ENCODE results near the gene MMEL1. TPM values are rescaled to one million over a fixed set of nuclear protein-coding genes. Genes with fewer than 3 reads are reported as not detected.

Gene MMEL1
- total RNA-seq, 2 donors from 2014 or later, result 0.54 to 0.87 TPM

DNA sequence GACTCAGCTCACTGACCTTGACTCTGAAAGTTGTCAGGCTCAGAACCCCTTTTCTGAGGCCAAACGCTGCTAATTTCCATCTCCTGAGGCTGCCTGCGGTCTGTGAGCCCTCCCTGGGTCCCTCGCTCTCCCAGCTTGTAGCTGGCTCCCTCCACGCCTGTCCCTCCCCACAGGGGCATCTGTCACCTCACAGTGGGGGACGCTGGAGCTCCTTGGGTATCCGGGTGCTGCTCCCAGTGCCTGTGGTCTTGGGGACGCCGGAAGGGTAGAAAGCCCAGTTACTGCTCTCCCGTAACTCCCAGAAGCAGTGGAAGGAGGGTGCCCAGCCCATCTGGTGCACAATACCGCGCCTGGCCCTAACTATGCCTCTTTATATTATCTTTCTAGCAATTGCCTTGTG, 13.0 kb upstream of the MMEL1 start:
- Mint-ChIP-seq H3K36me3 (ENCODE audit: low read depth) (no peaks in the 10 kb centered on the region), H3K27me3 (no peaks in the 10 kb centered on the region), H3K4me3 (no peak overlapping the region), H3K9me3 (peaks cover 12% of the 10 kb centered on the region), H3K4me1 (no peaks in the 10 kb centered on the region), H3K27ac (no peak overlapping the region)
- no peak for ATAC-seq (replicated peaks)

DNA sequence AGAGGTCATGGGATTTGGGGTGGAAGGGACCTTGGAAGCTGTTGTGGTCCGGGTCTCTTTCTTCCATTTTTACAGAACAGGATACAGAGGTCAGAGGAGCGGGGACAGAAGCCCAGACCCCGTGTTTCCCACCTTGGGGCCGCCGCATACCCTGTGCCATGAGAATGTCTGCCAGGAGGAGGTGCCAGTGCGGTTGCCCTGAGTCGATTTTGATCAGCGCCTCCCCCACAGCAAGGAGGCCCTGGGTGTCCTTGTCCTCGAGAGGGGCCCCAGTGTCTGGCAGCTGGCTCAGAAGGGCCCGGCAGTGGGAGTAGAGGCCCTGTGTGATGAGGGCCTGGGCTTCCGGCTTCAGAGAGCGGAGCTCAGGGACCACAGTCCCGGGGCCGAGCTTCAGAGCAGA, 12.3 kb upstream of the MMEL1 start:
- ATAC-seq (replicated peaks), result no peak
- Mint-ChIP-seq H3K9me3 (peaks cover 12% of the 10 kb centered on the region), H3K4me3 (no peak overlapping the region), H3K36me3 (ENCODE audit: low read depth) (no peaks in the 10 kb centered on the region), H3K27me3 (no peaks in the 10 kb centered on the region), H3K4me1 (no peaks in the 10 kb centered on the region), H3K27ac (no peak overlapping the region)

DNA sequence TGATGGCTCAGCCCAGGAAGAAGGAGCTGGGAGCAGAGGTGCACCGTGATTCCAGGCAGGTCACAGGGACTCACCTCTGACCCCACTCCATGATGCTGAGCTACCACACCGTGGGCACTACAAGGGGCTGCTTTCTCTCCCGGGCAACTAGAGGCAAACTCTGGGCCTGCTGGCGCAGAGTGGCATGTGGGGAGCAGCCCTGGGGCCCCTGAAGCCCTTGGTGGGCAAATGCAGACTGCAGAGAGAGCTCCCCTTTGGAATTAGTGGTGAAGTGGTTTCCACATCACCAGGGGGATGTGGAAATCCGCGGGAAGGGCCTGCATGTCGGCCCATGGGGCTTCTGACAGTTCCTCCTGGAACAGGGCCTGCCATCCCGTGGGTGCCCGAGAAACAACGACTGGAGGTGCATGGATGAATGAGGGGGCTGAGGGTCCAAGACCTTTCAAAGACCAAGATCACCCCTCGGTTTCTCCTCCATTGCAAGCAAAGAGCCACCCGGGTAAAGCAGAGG, 11.8 kb upstream of the MMEL1 start:
- no peaks in the 10 kb centered on the region for H3K36me3 Mint-ChIP-seq (ENCODE audit: low read depth)
- no peak for ATAC-seq (replicated peaks)

DNA sequence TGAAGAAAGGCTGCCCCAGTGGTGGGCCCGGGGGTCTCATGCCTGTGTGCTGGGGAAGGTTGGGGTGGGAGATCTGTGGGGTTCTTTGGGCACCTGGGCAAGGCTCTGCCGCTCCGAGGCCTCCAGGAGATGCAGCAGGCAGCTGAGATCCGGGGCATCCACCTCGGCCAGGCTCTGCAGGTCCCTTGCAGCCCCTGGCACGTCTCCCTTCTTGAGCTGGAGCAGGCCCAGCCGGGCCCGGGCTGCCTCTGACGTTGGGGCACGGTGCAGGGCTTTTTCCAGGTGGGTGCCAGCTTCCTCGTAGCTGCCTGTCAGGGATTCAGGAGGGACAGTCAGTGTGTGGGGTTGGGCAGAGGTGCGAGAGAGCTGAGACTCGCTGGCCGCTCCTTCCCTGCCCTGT, 11.4 kb upstream of the MMEL1 start:
- Mint-ChIP-seq H3K36me3 (ENCODE audit: low read depth) (no peaks in the 10 kb centered on the region), H3K27ac (no peak overlapping the region), H3K27me3 (no peaks in the 10 kb centered on the region), H3K9me3 (peaks cover 12% of the 10 kb centered on the region), H3K4me3 (peak overlapping the region; percentile 59), H3K4me1 (no peaks in the 10 kb centered on the region)
- no peak for ATAC-seq (replicated peaks)

More for the DNA sequence above, 11.8 kb upstream of the MMEL1 start:
- no peaks in the 10 kb centered on the region for H3K4me1 Mint-ChIP-seq
- no peaks in the 10 kb centered on the region for H3K27me3 Mint-ChIP-seq
- H3K27ac Mint-ChIP-seq, result no peak overlapping the region
- no peak overlapping the region for H3K4me3 Mint-ChIP-seq
- peaks cover 12% of the 10 kb centered on the region for H3K9me3 Mint-ChIP-seq

DNA sequence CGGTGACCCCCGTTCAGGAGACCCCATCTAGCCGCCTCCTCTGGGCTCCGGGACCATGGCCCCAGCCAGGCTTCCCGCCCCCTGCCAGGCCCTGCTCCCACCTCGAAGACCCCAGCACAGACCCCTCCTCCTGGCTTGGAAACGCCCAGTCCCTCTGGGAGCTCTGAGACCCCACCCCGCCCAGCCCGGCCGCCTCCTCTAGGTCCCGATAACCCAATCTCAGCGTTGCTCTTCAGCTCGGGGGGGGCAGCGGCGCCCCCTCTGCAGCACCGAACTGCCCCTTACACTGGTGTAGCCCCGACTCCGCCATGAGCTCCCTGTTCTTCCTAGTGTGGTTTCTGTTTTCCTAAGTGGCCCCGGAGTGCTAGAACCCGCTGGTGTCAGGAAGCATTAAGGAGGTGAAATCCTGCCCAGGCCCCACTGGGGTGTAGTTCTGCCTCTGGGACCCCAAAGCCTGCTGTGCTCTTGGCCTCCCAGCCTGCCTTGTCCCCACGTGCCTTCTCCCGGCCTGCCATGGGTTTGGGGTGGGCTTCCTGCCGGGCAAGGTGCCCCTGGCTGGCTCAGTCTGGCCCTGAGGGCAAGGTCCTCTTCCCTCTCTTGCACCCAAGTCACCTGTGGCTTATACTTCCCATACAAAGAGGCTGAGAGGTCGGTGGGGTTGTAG, 10.7 kb upstream of the MMEL1 start:
- H3K9me3 Mint-ChIP-seq, result peaks cover 12% of the 10 kb centered on the region
- H3K4me1 Mint-ChIP-seq, result no peaks in the 10 kb centered on the region
- no peak overlapping the region for H3K27ac Mint-ChIP-seq
- H3K36me3 Mint-ChIP-seq (ENCODE audit: low read depth), result no peaks in the 10 kb centered on the region
- ATAC-seq (replicated peaks), result no peak
- H3K4me3 Mint-ChIP-seq, result peak overlapping the region; percentile 59
- H3K27me3 Mint-ChIP-seq, result no peaks in the 10 kb centered on the region

DNA sequence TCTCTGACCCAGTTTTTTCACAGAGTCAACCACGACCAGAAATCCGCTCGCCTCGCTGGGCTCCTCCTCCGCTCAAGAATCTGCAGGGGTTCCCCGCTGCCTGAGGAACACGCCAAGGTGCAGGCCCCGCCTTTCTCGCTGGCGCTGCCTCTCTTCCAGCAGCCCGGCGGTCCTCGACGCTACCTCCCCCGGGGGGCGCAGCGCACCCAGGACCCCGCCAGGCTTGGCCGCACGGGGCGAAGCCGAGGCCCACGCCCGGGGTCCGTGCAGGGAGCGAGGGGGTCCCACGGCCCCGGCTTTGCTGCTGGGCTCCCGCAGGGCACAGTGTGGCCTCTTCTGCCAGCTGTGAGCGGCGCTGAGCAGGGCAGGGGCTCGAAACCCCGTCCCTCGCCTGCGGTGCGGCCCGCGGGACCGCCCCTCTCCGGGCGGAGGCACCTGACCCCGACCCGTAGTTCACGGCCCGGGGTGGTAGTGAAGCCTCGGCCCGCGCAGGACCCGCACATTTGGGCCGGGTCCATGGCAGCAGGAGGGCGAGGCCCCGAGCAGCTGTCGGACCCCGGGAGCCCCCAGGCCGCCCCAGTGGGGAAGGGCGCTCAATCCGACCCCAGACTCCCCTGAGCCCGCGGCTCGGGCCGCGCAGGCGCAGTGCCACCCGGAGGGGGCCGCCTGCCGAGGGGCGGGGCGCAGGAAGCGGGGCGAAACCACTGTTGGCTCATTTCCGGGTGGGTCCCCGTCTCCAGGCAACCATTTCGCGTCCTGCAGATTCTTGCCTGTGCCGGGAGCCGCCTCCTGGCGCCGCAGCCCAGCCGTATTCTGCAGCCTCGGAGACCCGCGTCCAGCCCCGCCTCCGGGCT, 10.0 kb upstream of the MMEL1 start:
- peak; percentile 89 for ATAC-seq (replicated peaks)
- no peaks in the 10 kb centered on the region for H3K36me3 Mint-ChIP-seq (ENCODE audit: low read depth)
- no peaks in the 10 kb centered on the region for H3K27me3 Mint-ChIP-seq
- H3K27ac Mint-ChIP-seq, result peak overlapping the region; percentile 94
- peaks cover 8% of the 10 kb centered on the region for H3K9me3 Mint-ChIP-seq
- no peaks in the 10 kb centered on the region for H3K4me1 Mint-ChIP-seq
- peak overlapping the region; percentile 86 for H3K4me3 Mint-ChIP-seq

DNA sequence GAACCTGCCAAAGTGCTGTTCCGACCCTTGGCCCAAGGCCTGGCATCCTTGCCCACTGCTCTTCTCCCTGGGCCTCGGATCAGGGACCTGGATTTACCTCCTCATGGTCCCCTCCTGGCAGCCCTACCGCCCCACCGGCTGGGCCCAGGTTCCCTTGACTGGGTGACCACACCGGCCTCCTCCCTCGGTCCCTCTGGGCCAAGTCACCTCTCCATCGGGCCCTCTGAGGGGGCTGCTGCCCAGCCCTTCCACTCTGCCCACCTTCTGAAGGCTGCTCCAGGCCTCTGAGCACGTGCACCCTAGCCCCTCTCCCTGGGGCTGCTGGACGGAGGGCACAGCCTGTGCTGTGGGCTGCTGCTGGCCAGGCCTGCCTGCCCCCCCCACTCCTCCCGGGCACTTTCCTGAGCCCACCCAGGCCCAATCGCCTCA, 9.3 kb upstream of the MMEL1 start:
- ATAC-seq (replicated peaks), result no peak
- no peaks in the 10 kb centered on the region for H3K36me3 Mint-ChIP-seq (ENCODE audit: low read depth)
- peak overlapping the region; percentile 94 for H3K27ac Mint-ChIP-seq
- no peaks in the 10 kb centered on the region for H3K27me3 Mint-ChIP-seq
- no peaks in the 10 kb centered on the region for H3K4me1 Mint-ChIP-seq
- peak overlapping the region; percentile 86 for H3K4me3 Mint-ChIP-seq
- H3K9me3 Mint-ChIP-seq, result peaks cover 7% of the 10 kb centered on the region

DNA sequence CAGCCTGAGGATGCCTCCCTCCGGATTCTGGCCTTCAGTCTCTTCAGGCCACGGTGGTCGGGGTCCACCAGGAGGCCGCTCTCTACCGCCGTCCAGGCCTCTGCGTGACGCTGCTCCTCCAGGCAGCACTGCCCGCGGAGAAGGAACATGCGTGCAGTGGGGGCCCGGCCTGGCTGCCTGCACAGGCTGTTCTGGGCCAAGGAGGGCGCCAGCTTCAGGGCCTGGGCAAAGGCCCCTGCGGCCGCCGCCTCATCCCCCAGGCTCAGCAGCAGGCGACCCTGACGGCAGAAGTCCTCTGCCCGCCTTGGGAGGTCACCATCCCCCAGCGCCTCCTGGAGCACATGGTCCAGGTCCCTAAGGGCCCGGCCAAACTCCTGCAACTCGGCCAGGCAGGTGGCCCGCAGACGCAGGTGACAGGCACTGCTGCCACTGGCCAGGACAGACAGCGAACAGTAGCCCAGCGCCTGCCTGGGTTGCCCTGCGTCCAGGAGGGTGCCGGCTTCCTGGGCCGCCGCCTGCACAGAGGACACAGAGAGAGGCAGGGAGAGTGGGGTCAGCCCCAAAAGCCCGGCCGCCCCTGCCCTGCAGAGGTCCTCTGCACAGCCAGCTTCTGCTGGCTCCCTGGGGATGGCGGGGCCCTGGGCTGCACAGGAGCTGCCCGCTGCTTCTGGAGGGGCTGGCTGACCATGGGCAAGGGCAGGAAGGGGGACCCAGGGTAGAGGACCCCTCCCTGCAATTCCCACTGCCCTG, 8.7 kb upstream of the MMEL1 start:
- peak overlapping the region; percentile 94 for H3K27ac Mint-ChIP-seq

DNA sequence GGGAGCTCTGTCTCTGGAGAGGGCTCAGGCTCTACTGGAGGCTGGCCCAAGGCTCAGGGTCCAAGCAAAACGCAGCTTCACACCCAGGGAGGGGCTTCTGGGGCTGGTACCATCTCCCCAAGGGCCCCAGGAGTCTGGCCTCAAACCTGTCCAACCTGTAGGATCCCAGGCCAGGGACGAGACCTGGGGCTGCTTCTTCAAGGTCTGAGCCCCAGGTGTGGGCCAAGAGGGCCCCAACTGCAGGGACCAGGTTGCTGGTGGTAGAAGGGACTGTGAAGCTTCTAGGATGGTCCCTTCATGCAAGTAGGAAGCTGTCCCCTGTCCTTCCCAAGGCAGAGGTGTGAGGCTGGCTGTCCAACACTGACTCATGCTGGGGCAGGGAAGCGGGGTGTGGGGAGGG, 7.8 kb upstream of the MMEL1 start:
- Mint-ChIP-seq H3K4me1 (no peaks in the 10 kb centered on the region), H3K4me3 (no peak overlapping the region), H3K27ac (no peak overlapping the region), H3K36me3 (ENCODE audit: low read depth) (no peaks in the 10 kb centered on the region), H3K9me3 (no peaks in the 10 kb centered on the region), H3K27me3 (no peaks in the 10 kb centered on the region)
- ATAC-seq (replicated peaks), result no peak

More for the DNA sequence above, 8.7 kb upstream of the MMEL1 start:
- ATAC-seq (replicated peaks), result no peak
- H3K4me3 Mint-ChIP-seq, result peak overlapping the region; percentile 86
- H3K9me3 Mint-ChIP-seq, result peaks cover 3% of the 10 kb centered on the region
- no peaks in the 10 kb centered on the region for H3K4me1 Mint-ChIP-seq
- H3K36me3 Mint-ChIP-seq (ENCODE audit: low read depth), result no peaks in the 10 kb centered on the region
- no peaks in the 10 kb centered on the region for H3K27me3 Mint-ChIP-seq

DNA sequence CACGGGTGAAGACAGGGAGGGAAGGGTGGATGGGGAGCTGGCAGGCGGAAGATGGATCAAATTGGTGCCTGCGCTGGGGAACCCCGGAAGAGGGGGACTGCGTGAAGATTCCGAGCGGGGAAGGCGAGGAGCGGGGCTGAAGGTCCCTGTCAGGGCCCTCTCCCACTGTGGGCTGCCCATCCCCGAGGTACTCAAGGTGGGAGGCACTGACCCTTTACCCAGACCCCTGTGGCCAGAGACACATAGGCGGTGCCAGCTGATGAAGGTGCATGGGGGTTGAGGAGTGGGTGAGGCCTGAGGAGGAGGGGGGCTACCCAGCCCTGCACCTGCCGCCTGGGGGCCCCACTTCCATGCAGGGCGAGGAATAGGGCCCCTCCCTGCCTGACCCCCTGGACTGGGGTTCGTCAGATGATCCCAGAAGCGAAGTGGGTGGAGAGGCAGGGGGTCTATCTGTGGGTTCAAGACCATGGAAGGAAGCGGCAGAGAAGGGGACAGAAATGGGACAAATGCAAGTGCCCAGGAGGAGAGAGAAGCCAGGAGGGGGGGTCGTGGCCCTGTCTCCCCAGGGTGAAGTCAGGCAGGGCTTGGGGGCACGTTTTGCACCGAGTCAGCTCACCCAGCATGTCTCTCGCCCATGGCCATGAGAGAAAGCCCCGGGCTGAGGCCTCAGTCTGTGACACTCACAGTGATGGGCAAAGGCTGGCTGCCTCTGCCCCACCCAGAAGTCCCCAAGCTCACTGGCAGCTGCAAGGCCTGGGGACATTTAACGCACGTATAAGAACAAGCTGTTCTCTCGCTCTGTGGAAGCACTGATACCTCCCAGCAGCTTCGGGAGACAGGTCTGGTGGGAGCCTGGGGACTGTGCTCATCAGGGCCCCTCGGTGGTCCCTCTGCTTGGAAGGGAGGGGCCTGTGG, 7.0 kb upstream of the MMEL1 start:
- H3K4me3 Mint-ChIP-seq, result no peak overlapping the region
- ATAC-seq (replicated peaks), result no peak
- no peaks in the 10 kb centered on the region for H3K4me1 Mint-ChIP-seq
- no peaks in the 10 kb centered on the region for H3K36me3 Mint-ChIP-seq (ENCODE audit: low read depth)
- no peak overlapping the region for H3K27ac Mint-ChIP-seq
- H3K27me3 Mint-ChIP-seq, result no peaks in the 10 kb centered on the region
- no peaks in the 10 kb centered on the region for H3K9me3 Mint-ChIP-seq

DNA sequence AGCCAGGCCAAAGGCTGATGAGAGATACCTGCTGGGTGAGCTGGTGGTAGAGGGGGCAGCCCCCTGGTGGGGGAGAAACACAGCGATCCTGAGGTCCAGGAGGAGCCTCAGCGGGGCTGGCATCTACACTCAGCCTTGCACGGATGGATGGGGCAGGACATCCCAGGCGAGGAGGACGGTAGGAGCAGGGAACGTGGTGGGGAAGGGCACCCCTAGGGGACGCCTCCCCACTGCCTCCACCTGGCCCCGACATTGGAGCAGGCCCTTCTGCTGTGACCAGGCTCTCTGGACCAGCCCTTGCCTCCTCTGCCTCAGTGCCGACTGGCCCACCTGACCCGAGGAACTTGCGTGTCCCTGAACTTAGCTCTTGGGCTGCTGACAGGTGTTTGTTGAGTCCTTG, 6.4 kb upstream of the MMEL1 start:
- no peak overlapping the region for H3K27ac Mint-ChIP-seq
- no peaks in the 10 kb centered on the region for H3K9me3 Mint-ChIP-seq
- no peaks in the 10 kb centered on the region for H3K27me3 Mint-ChIP-seq
- ATAC-seq (replicated peaks), result no peak
- no peak overlapping the region for H3K4me3 Mint-ChIP-seq
- no peaks in the 10 kb centered on the region for H3K4me1 Mint-ChIP-seq
- no peaks in the 10 kb centered on the region for H3K36me3 Mint-ChIP-seq (ENCODE audit: low read depth)

DNA sequence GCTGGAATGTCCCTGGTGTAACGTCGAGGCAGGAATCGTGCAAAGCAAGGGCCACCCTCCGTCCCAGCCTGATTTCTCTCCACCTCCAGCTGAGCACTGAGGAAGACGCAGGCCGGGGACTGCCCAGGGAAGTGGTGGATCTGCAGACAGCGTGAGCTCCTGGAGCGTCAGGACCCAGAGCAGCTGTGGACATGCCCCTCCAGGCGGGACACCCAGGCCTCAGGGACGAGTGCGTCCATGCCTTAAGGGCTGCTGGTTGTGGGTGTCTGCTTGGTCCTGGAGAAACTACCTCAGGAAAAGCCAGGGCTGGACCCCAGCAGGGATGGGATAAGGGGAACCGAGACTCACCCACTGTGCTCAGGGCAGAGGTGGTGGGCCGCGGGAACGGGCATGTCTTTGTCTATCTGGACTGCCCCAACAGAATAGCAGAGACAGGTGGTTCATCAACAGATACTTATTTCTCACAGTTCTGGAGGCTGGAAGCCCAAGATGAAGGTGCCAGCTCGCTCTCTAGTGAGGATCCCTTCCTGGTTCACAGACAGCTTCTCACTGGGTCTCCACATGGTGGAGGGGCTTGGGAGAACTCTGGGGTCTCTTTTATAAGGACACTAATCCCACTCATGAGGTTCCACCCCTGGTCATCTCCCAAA, 5.8 kb upstream of the MMEL1 start:
- no peak overlapping the region for H3K4me3 Mint-ChIP-seq
- no peaks in the 10 kb centered on the region for H3K9me3 Mint-ChIP-seq
- H3K4me1 Mint-ChIP-seq, result no peaks in the 10 kb centered on the region
- no peak overlapping the region for H3K27ac Mint-ChIP-seq
- H3K36me3 Mint-ChIP-seq (ENCODE audit: low read depth), result no peaks in the 10 kb centered on the region
- ATAC-seq (replicated peaks), result no peak
- H3K27me3 Mint-ChIP-seq, result no peaks in the 10 kb centered on the region

DNA sequence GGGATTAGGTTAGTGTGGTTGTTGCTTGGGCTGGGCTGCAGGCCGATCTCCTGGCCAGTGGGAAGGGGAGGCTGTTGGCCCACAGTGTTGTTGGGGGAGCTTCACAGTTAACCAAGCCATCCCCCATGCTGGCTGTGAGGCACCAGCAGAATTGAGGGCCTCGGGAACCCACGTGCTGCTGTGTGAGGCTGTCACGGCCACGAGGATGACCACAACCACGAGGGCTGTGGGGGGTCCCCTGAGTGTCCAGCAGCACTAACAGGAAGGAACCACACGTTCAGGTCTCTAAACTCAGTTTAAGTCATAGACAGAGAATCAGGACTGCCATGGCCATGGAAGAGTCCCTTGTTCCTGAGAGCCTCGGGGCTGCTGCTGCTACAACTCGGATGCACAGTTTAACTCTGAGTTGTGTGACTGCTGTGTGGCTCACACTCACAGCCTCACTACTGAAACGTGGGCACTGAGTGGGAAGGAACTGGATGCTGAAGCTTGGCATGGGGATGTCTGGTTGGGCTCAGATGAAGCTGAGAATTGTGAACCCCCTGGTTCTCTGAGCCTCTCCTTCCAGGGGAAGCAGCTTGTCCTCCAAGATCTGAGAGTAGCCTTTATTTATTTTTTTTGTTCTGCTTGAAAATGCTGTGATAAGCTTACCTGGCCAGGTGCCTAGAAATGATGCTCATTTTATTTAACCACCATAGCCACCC, 4.8 kb upstream of the MMEL1 start:
- no peak for ATAC-seq (replicated peaks)
- no peaks in the 10 kb centered on the region for H3K4me1 Mint-ChIP-seq

More for the DNA sequence above, 4.8 kb upstream of the MMEL1 start:
- no peaks in the 10 kb centered on the region for H3K36me3 Mint-ChIP-seq (ENCODE audit: low read depth)
- H3K27ac Mint-ChIP-seq, result no peak overlapping the region
- no peaks in the 10 kb centered on the region for H3K27me3 Mint-ChIP-seq
- no peaks in the 10 kb centered on the region for H3K9me3 Mint-ChIP-seq
- no peak overlapping the region for H3K4me3 Mint-ChIP-seq
